GM08714 (cell line): ENCODE data around the gene TIRAP.
"Not testable (repeated sequence)": the region's sequence is repeated elsewhere in the genome, so short reads cannot be mapped to it uniquely, and the experiment has no call there.

Source experiments
- H3K4me3 ChIP-seq: fragments of 200-500 bp; sonication (Bioruptor generic); 2 replicates; pipeline ENCODE4 v1.5.1; 2014; ENCODE audit warnings: mild to moderate bottlenecking, low read length, inconsistent platforms
- ZNF274 ChIP-seq: IDR thresholded peaks from 2 replicates; pipeline ENCODE4 v1.6.1; 2012; ENCODE audit warnings: mild to moderate bottlenecking, low read depth, low read length

Gene TIRAP

DNA sequence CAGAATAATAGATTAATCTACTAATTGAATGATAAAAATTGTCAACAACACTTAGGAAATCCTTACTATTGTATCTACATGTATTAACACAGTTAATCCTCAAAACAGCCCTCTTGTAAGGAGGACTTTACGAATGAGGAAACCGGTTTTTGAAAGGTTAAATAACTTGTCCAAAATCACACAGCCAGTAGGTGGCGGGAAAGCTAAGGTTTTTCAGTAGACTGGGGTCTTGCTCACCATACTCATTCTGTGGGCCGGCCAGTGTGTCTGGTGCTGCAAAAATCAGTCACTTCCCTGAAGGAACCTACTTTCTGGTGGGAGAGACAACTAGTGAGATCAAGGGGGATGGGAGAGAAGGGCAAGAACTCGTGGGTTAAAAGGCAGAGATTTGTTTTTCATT lies 24.8 kb downstream of the TIRAP start:
- TF ChIP-seq ZNF274: no peak

DNA sequence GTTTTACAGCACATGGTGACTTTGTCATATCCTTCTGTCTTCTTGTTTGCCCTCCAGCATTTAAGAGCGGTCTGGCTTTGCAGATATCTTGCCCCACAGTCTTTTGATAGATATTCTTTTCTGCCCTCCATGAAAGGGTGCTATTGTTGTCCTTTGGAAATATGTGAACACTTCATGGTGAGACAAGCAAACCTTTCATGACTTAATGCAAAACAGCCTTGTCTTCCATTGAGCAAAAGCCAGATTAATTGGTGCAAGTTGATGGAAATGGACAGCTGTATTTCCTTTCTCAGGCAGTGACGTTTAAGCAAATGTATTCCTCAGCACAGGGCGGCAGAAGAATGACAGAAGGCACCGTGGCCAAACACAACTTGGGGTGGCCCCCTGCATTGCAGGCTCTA lies 25.4 kb downstream of the TIRAP start:
- H3K4me3 ChIP-seq: no peak overlapping the region
- TF ChIP-seq ZNF274: no peak

More for the DNA sequence above, 24.8 kb downstream of the TIRAP start:
- no peak overlapping the region for H3K4me3 ChIP-seq

DNA sequence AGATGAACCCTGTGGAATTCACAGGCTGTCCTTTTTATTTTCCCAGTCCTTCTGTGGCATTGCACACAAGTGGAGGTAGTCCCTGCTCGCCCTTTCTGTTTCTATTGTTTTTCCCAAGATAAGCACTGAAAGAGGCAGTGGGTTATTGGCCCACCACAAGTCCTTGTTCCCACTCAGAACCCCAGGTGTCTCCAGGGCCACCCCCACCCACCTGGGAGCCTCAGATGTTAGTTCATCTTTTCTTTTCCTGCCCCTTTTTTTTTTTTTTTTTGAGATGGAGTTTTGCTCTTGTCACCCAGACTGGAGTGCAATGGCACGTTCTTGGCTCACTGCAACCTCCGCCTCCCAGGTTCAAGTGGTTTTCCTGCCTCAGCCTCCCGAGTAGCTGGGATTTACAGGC lies 25.9 kb downstream of the TIRAP start:
- H3K4me3 ChIP-seq: not testable (repeated sequence)

DNA sequence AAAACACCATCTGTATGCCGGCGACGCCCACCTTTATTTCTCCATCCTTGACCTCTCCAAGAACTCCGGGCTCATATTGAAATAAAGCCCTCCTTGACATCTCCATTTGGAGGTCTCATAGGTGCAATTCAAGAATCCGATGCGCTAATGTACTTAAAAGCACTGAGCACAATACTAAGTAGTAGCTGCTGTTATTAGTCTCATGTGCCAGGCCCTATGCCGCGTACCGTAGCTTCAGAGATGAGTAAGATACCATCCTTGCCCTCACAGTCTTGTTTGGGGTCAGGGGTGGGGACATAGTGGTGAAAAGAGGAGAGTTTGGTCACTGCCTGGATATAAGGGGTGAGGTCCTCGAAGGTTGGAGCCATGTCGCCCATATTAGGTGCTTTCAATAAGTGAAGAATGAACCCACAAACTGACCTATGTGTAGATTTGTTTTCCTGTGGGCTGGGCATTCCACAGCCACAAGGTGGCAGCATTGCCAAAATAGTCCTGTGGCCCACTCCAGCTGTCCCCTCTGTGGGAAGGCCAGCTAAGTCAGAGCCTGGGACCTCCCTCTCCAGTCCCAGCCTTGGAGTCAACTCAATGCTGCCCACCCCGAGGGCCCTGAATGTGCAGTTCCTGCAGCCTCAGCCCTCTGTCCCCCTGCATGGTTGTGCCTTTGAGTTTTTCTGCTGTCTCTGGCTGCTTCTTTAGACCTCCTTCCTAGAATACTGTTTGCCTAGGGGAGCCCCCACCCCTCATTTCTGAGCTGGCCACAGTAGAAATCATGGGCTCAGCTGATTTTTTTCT lies 27.5 kb downstream of the TIRAP start:
- no peak for TF ChIP-seq ZNF274
- no peak overlapping the region for H3K4me3 ChIP-seq

DNA sequence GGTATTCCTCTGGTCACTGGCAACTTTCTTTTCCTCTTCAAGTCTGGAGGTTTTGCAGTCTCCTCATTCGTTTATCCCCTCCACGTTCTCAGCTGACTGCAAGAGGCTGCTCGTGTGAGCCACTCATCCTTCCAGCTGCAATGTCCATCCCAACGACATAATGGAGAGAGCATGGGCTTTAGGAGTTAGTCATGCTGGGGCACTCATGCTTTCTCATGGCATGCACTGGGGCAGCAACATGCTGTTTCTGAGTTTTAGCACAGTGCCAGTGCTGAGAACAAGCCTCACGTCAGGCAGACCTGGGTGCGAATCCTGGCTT lies 28.1 kb downstream of the TIRAP start:
- no peak for TF ChIP-seq ZNF274
- H3K4me3 ChIP-seq: no peak overlapping the region; the same call in 1 of the 2 replicates

DNA sequence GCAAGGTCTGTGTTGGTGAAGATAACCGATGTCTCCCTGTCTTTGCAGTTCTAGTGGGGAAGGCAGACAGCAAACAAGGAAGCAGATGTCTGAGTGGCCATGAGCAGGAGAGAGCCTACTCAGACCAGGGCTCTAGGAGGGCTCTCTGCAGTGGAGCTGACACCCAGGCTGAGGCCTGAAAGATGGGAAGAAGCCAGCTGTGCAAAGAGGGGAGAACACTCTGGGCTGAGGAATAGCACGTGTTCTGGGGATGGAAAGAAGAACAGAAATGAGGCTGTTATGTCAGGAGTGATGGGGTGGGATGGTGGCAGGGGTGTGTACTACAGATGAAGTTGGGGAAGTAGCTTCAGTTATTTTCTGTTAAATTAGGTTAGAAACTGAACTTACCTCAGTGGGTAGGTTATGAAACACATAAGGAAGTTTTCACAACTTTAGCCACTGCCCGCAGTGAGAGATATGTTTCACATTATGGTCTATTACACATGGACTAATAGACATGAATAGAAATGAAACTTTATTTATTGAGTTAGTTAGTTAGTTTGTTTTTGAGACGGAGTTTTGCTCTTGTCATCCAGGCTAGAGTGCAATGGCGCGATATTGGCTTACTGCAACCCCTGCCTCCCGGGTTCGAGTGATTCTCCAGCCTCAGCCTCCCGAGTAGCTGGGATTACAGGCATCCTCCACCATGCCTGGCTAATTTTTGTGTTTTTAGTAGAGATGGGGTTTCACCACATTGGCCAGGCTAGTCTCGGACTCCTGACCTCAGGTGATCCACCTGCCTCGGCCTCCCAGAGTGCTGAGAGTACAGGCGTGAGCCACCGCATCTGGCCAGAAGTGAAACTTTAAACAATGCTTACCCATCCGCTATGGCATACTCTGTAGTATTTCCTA lies 28.8 kb downstream of the TIRAP start:
- TF ChIP-seq ZNF274: no peak
- H3K4me3 ChIP-seq: no peak overlapping the region; the same call in 1 of the 2 replicates

DNA sequence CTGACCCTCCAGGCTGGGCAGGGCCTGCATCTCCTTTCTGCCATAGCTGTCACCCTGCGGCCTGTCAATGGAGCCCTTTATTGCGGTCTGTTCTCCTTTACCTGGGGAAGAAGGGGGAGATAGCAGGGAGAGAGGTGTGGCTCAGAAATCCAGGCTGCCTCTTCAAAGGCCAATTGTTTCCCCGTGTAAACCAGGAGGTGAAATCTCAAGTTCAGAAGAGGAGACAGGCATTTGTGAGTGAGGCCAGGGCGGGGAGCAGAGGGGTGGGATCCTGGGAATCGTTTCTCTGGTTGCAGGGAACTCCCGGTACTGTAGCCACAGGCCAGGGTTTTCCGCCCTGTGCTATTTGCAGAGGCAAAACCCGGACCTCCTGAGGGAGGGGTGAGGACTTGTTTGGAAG lies 30.1 kb downstream of the TIRAP start:
- no peak for TF ChIP-seq ZNF274
- H3K4me3 ChIP-seq: no peak overlapping the region

DNA sequence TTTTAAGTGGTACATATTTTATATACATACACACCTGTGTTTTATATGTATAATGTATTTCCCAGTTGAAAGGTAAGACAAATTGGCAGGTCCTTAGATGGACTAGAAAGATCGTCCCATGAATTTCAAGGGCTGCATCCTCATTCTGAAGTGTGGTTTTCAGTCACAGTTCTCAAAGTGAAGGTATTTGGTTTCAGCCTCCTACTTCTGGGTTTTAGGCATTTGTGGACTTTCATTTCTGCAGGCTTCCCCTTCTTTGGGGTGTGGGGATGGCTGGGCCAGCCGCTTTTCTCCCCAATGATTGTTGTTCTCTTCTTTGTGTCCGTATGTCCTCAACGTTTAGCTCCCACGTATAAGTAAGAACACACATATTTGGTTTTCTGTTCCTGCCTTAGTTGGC lies 30.9 kb downstream of the TIRAP start:
- no peak for TF ChIP-seq ZNF274
- H3K4me3 ChIP-seq: no peak overlapping the region

DNA sequence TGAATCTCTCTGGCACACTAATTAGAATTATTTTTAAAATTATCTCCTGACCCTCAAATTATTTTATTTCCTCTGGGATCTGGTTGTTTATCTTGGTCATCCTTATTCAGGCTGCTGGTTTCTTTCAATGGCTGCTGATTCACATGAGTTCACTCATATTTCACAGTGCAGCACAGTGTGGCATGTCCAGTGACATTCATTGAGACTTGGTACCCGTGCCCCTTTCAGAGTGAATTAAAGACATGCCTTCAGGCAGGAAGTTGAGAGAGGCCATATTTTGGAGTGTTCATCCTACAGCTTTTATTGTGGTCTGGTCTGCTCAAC lies 34.5 kb downstream of the TIRAP start:
- no peak for TF ChIP-seq ZNF274
- no peak overlapping the region; the same call in 1 of the 2 replicates for H3K4me3 ChIP-seq

DNA sequence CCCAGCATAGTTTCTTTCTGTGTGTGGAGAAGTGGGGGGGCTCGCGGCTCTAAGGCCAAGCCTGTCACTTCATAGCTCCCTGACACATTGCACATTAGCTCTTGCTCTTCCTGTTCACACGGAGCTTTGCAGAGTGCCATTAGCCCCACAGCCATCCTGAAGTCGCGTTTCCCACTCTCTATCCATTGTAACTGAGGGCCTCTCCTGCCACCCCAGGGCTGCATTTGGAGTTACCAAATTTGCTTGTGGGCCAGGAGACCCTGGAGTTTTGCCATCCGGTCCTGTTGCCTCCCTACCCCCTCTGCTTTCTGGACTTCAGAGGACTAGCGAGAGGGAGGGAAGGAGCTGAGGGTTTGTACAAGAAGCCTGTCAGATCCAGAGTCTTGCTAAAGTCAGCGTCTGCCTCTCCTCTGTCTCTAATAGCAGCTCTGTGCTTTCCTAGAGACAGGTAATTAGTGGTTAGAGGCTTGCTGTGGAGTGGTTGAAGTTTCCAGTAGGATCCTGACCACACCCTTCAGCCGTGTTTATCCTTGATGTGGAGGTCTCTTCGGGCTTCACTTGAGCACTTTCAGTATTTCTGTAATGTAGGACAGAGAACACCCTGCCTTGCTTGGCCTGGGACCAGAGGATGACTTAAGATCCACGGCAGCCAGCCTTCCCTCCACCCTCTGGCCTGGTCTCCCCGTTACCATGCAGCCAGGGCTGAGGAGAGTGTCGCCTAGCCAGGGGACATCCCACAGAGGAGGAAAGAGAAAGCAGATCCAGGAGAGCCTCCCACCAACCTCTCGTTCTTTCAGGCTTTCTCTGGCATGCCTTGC lies 35.1 kb downstream of the TIRAP start:
- no peak overlapping the region; the same call in 1 of the 2 replicates for H3K4me3 ChIP-seq
- no peak for TF ChIP-seq ZNF274

DNA sequence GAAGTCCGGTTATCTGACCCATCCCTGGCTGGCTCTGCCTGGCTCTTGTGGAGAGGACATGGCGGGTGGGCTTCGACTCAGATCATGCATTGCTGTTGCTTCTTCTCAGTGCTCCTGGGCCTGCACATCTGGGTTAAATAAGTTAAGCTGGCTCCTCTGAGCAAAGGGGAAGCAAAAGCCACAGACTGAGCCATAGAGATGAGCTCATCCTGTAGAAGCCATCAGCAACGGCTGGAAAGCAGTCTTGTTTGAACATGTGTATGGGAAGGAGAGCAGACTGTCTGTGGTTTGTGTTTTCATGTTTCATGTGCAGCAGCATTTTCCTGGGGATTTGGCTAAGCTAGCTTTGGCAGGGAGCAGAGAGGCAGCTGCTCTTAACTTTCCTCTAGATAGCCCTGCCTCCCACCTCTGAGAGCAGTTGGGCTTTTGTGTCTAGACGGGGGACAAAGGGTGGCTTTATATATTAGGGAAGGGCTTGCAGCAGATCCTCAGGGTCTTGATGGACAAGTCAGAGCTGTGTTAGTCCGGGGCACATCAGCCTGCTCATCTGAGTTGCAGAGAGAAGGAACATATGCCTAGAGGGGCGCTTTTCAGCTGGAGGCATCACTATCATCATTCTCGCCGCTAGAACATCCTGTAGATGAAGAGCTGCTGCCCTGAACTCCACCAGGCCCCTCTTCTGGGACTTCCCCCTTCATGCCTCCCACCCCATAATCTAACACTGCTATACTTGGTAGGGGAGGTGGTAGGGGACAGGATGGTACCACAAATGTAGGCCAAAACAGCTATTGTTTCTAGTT lies 35.9 kb downstream of the TIRAP start:
- no peak overlapping the region; the same call in 1 of the 2 replicates for H3K4me3 ChIP-seq
- TF ChIP-seq ZNF274: no peak

DNA sequence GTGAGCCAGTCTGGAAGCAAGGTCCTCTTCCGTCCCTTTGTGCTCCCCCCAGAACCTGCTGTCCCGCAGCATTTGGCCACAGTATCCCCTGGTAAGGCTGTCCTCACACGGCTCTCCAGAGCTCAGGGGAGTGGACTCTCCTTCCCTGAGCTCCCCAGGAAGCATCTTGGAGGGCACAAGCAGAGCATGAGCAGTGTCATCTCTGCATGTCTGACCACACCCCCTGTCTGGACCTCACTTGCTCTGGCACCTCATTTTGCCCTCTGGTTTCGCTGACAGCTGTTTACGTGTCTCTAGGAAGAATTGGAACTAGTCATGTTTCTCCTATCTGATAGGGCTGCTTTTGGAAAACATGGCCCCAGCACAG lies 36.5 kb downstream of the TIRAP start:
- H3K4me3 ChIP-seq: no peak overlapping the region
- no peak for TF ChIP-seq ZNF274

DNA sequence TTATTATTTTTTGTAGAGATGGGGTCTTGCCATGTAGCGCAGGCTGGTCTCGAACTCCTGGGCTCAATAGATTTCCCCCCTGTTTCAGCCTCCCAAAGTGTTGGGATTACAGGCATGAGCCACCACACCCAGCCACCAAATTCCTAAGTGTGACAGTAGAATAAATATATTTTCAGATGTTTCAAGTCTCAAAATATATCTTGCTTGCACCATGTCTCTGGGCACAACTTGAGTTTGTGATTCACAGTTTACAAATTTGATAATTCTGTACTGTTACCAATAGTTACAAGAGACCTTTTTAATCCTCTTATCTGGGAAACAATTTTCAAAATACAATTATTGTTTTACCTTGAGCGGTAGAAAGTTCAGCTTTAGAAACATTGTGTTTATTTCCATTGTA lies 40.1 kb downstream of the TIRAP start:
- no peak for TF ChIP-seq ZNF274

More for the DNA sequence above, 40.1 kb downstream of the TIRAP start:
- no peak overlapping the region for H3K4me3 ChIP-seq
